NCI-H524 (cell line): ENCODE results near the gene CD274.

Source experiments
- DNase-seq, 2 experiments: peaks; one replicate each; lab custom pipeline; 2025; lab: John Stamatoyannopoulos, UW

CD274 gene

DNA sequence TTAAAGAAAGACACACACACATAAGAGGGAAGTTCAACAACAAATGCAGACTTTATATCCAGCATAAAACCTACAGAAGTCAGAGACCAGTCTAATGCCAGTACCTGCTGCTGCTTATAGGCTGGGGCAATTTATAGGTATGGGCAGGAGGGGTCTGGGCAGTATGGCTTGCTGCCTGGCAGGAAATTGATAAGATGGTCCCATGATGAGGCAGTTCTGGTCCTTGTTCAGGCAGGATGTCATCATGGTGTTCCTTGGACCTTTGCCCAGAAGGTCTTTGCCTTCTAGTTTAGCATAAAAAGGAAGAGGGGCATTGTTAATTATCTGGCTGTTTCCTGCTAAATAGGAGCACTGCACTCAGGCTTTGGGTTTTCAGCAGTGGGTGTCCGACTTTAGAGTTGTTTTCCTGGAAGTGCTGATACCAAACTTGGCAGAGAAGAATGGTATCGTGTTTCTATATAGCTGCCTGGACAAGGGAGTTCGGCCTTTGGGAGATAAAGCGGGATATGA, 49.6 kb downstream of the CD274 start:
- no peak for DNase-seq

- DNase-seq: no peak
Observed at GRCh38 chr9:5500441-5501235, 50.3 kb downstream of the CD274 start.

DNA sequence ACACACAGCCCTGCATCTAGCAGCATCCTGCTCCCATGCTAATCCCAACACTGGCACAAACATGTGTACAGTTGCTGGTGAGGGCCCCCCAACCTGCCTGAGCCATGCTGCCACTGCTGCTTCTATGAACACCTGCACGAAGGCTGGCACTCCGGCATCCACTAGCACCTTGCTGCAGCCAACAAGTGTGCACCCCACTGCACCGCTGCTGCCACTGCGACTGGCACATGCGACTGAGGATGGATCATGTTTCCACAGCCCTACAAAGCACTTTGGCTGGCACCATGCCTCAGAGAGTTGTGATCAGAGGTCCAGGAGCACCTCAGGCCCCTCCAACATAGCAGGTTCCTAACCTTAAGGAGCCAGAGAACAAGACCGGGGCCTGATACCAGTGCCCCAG, 52.2 kb downstream of the CD274 start:
- no peak for DNase-seq

- no peak for DNase-seq
Observed at GRCh38 chr9:5509573-5509972, 59.2 kb downstream of the CD274 start.

GRCh38 chr9:5510360-5510931, 60.1 kb downstream of the CD274 start, which contains the start of gene PDCD1LG2:
TSS of gene PDCD1LG2 (plus strand) at chr9:5510531. CDS start at chr9:5522547, 12,016 bp downstream.
- no peak for DNase-seq

GRCh38 chr9:5510989-5511388, 60.6 kb downstream of the CD274 start:
- peak; percentile 39 to 59 for DNase-seq

- peak in 1 of 2 experiments; percentile 38 for DNase-seq
Observed at GRCh38 chr9:5511476-5511875, 61.1 kb downstream of the CD274 start.

- no peak for DNase-seq
Observed at GRCh38 chr9:5511935-5512580, 61.7 kb downstream of the CD274 start.

- no peak for DNase-seq
Observed at GRCh38 chr9:5512658-5513452, 62.5 kb downstream of the CD274 start.

GRCh38 chr9:5513966-5514616, 63.7 kb downstream of the CD274 start:
- no peak for DNase-seq

- DNase-seq: no peak
Observed at GRCh38 chr9:5514617-5515260, 64.4 kb downstream of the CD274 start.

- no peak for DNase-seq
Observed at GRCh38 chr9:5515261-5515650, 64.9 kb downstream of the CD274 start.

DNA sequence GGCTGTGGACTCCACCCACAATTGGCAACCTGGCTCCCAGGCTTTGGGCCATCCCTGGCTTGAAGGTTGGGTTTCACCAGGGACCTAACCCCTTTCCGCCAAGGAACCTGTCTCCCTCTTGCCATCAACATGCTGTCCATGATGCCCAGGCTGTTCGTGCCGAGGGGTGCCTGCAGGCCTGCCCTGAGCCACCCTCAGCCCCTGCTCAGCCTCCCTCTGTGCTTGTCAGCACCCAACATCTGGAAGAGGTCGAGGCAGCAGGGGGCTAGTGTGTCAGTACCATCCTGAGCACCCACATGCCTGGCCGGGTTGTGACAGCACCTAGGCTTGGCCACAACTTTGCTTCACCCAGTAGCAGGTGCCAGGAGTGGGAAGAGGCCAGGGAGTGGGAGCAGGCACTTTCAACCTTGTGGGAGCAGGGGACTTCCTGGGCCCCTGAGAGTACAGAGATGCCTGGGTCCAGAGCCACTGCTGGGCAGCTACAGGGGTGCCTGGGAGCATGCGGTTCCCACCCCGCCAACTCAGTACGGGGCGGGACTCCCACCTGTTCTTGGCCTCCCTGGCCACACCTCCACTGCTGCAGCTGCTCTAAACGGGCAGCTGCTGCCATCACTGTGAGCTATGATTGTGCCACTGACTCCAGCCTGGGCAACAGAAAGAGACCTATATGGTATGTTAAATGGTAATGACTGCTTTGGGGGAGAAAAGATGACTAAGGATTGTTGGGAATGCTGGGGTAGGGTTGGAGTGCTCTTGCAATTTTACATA, 66.3 kb downstream of the CD274 start:
- DNase-seq: no peak

DNA sequence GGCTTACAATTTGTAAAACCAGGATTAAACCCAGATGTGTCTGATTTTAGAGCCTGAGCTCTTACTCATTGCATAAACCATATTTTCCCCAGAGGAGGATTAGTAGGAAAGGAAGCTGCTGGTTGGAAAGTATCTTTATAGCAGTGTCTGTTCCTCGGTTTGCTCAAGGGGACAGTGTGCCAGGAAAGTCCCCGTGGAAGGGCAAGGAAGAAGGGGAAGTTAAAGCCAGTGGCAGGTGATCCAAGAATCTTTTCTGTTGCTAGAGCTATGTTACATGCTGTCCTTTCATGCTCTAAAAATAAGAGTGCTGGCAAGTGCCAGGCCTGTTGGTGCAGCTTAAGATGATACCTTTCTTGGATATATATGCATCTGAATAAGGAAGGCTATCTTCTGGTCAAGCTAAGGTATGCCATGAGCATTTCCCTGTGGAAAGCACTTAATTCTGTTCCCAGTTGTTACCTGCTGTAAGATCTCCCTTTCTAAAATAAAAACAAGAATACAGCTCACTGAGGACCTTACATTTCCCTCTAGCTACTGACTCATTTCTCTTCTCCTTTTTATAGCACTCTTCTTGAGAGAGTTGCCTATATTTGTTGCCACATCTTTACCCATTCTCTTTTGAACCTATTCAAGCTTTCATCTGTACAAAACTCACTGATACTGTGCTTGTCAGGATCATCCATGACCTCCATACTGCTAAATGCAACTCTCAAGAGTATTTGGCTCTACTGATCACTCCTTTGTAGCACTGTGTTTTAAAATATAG, 68.0 kb downstream of the CD274 start:
- DNase-seq: no peak

- no peak for DNase-seq
Observed at GRCh38 chr9:5518937-5519319, 68.6 kb downstream of the CD274 start.
